ENCODE results near the gene IL1RAPL1.

IL1RAPL1 gene

GRCh38 chrX:28668303-28668702 is 81.1 kb downstream of the IL1RAPL1 start:
- Histone ChIP-seq H3K27me3 (ENCODE audit: low read length) (no peaks in the 10 kb centered on the region), H3K4me3 (ENCODE audit: insufficient read depth, low read length, poor library complexity, severe bottlenecking) (no peak overlapping the region), H3K79me2 (ENCODE audit: insufficient read depth, low read length) (no peaks in the 10 kb centered on the region), H4K20me1 (ENCODE audit: low read depth, low read length) (no peaks in the 10 kb centered on the region), H3K9me3 (ENCODE audit: insufficient read depth, low read length) (no peaks in the 10 kb centered on the region), H3K36me3 (ENCODE audit: low read length) (no peaks in the 10 kb centered on the region), H3F3A (ENCODE audit: insufficient read depth) (no peaks in the 10 kb centered on the region), H3K27ac (ENCODE audit: low read depth, low read length) (no peak overlapping the region), H2AFZ (ENCODE audit: low read depth, low read length, severe bottlenecking) (no peak overlapping the region), H3K9ac (ENCODE audit: low read length) (no peak overlapping the region), H3K4me2 (ENCODE audit: low read depth, low read length, poor library complexity, severe bottlenecking) (no peak overlapping the region), H3K9me2 (replicated peaks; ENCODE audit: insufficient read depth, low read length) (no peaks in the 10 kb centered on the region)
- TF ChIP-seq, protein P1, sequence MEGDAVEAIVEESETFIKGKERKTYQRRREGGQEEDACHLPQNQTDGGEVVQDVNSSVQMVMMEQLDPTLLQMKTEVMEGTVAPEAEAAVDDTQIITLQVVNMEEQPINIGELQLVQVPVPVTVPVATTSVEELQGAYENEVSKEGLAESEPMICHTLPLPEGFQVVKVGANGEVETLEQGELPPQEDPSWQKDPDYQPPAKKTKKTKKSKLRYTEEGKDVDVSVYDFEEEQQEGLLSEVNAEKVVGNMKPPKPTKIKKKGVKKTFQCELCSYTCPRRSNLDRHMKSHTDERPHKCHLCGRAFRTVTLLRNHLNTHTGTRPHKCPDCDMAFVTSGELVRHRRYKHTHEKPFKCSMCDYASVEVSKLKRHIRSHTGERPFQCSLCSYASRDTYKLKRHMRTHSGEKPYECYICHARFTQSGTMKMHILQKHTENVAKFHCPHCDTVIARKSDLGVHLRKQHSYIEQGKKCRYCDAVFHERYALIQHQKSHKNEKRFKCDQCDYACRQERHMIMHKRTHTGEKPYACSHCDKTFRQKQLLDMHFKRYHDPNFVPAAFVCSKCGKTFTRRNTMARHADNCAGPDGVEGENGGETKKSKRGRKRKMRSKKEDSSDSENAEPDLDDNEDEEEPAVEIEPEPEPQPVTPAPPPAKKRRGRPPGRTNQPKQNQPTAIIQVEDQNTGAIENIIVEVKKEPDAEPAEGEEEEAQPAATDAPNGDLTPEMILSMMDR (IDR thresholded peaks at IDR 0.05; ENCODE audit: insufficient read depth, low read length, poor library complexity, severe bottlenecking) = no peak
- no peak for TF ChIP-seq EZH2phosphoT487 (conservative IDR thresholded peaks at IDR 0.05; ENCODE audit: low read length)

DNA sequence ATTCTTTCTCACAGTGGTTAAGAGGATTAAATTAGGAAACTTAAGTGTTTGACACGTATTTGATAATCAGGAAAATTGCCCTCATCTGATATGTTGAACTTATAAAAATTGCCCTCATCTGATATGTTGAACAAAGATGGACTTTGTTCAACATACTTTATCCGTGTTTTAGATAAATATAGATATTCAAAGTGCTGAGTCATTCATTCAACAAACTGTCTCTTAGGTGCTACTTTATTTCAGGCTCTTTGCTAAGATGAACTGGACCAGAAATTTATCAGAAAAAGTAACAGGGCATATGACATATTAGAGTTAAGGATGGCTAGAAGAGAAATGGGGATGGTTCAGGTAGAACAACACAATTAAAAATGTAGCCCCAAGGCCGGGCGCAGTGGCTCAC is 81.7 kb downstream of the IL1RAPL1 start:
- TF ChIP-seq, protein P1 (IDR thresholded peaks at IDR 0.05; ENCODE audit: insufficient read depth, low read length, poor library complexity, severe bottlenecking) = no peak
- no peak for TF ChIP-seq EZH2phosphoT487 (conservative IDR thresholded peaks at IDR 0.05; ENCODE audit: low read length)
- Histone ChIP-seq H3K9me2 (replicated peaks; ENCODE audit: insufficient read depth, low read length) (no peaks in the 10 kb centered on the region), H3F3A (ENCODE audit: insufficient read depth) (no peaks in the 10 kb centered on the region), H2AFZ (ENCODE audit: low read depth, low read length, severe bottlenecking) (no peak overlapping the region), H3K79me2 (ENCODE audit: insufficient read depth, low read length) (no peaks in the 10 kb centered on the region), H3K4me3 (ENCODE audit: insufficient read depth, low read length, poor library complexity, severe bottlenecking) (no peak overlapping the region), H3K36me3 (ENCODE audit: low read length) (no peaks in the 10 kb centered on the region), H3K9ac (ENCODE audit: low read length) (no peak overlapping the region), H3K9me3 (ENCODE audit: insufficient read depth, low read length) (no peaks in the 10 kb centered on the region), H3K27me3 (ENCODE audit: low read length) (no peaks in the 10 kb centered on the region), H3K4me2 (ENCODE audit: low read depth, low read length, poor library complexity, severe bottlenecking) (no peak overlapping the region), H3K27ac (ENCODE audit: low read depth, low read length) (no peak overlapping the region), H4K20me1 (ENCODE audit: low read depth, low read length) (no peaks in the 10 kb centered on the region)

GRCh38 chrX:28670074-28670473 is 82.8 kb downstream of the IL1RAPL1 start:
- H3F3A ChIP-seq (ENCODE audit: insufficient read depth) = no peaks in the 10 kb centered on the region
- no peaks in the 10 kb centered on the region for H4K20me1 ChIP-seq (ENCODE audit: low read depth, low read length)
- H3K27ac ChIP-seq (ENCODE audit: low read depth, low read length) = no peak overlapping the region
- no peaks in the 10 kb centered on the region for H3K27me3 ChIP-seq (ENCODE audit: low read length)
- no peaks in the 10 kb centered on the region for H3K9me2 ChIP-seq (replicated peaks; ENCODE audit: insufficient read depth, low read length)
- H3K4me3 ChIP-seq (ENCODE audit: insufficient read depth, low read length, poor library complexity, severe bottlenecking) = no peak overlapping the region
- no peaks in the 10 kb centered on the region for H3K79me2 ChIP-seq (ENCODE audit: insufficient read depth, low read length)
- TF ChIP-seq, protein P1 (IDR thresholded peaks at IDR 0.05; ENCODE audit: insufficient read depth, low read length, poor library complexity, severe bottlenecking) = no peak
- TF ChIP-seq EZH2phosphoT487 (conservative IDR thresholded peaks at IDR 0.05; ENCODE audit: low read length) = no peak
- H3K9me3 ChIP-seq (ENCODE audit: insufficient read depth, low read length) = no peaks in the 10 kb centered on the region
- no peaks in the 10 kb centered on the region for H3K36me3 ChIP-seq (ENCODE audit: low read length)
- H3K4me2 ChIP-seq (ENCODE audit: low read depth, low read length, poor library complexity, severe bottlenecking) = no peak overlapping the region
- no peak overlapping the region for H3K9ac ChIP-seq (ENCODE audit: low read length)
- H2AFZ ChIP-seq (ENCODE audit: low read depth, low read length, severe bottlenecking) = no peak overlapping the region
